Measurements from ENCODE around the gene TFDP1. TPM values are rescaled to one million over a fixed set of nuclear protein-coding genes. Genes with fewer than 3 reads are reported as not detected.

The TFDP1 gene
- polyA plus RNA-seq, 1 donor, result 55.5 TPM

DNA sequence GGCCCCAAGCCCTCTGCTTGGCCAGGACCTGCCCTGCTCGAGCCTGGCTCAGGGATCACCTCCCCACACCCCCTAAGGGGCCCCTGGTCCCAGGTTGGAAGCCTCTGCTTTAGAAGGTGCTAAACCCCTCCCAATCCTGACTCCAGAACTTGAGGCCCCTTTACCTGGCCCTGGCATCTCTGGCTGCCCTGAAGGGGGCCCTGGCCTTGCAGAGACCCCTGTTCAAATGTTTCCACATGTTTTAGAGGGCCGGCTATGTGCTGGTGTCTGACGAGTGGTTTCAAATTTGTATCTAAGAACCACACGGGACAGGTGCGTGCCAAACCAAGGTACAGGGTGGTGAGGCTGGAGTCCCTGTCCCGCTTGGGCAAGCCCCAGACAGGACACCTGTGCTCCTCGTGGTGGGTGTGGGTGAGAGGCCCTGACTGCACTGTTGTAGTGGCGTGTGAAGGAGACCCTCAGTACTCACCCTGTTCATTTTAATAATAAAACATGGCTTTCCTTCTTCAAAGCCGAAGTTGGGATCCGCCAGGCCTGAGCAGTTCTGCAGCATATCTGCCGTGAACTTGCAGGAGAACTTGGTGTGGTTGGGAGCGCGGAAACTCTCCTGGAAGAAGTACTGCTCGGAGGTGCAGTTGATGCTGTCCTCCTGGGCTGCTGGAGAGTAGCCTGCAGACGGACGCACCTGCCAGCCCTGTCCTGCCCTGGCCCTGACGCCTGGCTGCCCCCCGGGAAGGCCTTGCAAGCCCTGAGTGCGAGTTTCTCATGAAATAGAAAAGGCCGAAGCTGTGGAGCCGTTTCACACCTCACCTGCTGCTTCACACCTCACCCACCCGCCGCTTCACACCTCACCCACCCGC, 68.1 kb downstream of the TFDP1 start:
- DNase-seq, result no peak

- DNase-seq, result no peak
Observed at GRCh38 chr13:113653264-113654174, 69.0 kb downstream of the TFDP1 start.

GRCh38 chr13:113654175-113654560, 69.6 kb downstream of the TFDP1 start:
- DNase-seq, result no peak

GRCh38 chr13:113654591-113655345, 70.2 kb downstream of the TFDP1 start:
- no peak for DNase-seq

DNA sequence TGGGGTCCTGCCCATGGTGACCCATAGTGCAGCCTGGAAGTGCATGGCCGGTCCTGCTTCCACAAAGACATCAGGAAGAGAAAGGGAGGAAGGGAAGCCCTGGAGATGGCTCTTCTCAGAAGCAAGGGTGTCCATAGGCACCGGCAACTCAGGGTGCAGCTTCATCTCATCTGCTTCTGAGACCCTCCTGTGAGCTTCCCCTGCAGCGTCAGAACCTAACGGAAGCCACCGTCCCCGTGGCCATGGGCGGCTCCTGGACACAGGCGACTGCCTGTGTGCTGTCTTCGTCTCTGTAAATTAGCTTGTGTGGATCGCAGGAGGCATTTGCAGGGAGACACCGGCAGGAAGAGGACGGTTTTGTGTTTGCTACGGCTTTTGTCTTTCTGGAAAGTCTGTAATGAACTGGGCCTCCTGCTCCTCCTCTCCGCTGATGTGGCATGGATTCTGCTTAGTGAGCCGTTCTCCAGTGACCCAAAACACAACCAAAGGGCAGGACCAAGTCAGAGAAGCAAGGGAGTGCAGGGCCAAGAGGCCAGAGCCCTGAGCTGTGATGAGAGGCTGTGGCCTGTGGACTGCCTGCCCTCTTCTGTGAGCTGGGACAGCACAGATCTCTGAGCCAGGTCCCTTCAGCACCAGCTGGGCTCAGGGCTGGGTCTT, 70.9 kb downstream of the TFDP1 start:
- no peak for DNase-seq

DNA sequence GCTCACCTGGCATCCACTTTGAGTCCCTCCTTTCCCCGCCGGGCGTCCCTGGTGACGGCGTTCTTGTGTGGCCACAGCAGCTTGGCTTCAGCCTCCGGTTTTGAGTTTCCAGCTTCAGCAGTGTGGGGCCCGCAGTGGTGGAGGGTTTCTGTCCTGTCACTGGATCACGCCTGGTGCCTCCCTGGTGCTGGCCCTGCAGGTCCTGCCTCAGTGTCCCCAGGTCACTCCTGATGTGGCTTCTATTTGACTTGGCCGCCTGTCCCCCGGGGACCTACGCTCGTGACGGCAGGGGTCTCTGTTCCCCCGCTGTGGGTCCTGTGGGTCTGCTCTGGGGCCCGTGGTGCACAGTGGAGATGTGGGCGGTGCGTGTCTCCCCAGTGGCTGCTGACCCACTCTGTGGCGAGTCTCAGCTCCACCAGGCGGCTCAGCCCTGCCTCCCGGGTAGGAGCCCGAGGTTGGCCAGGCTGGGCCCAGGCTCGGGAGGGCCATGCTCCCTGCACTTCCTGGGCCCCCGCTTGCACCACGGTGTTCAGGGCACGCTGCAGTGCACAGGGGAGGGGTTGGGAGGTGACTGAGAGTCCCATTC, 71.5 kb downstream of the TFDP1 start:
- DNase-seq, result no peak

DNA sequence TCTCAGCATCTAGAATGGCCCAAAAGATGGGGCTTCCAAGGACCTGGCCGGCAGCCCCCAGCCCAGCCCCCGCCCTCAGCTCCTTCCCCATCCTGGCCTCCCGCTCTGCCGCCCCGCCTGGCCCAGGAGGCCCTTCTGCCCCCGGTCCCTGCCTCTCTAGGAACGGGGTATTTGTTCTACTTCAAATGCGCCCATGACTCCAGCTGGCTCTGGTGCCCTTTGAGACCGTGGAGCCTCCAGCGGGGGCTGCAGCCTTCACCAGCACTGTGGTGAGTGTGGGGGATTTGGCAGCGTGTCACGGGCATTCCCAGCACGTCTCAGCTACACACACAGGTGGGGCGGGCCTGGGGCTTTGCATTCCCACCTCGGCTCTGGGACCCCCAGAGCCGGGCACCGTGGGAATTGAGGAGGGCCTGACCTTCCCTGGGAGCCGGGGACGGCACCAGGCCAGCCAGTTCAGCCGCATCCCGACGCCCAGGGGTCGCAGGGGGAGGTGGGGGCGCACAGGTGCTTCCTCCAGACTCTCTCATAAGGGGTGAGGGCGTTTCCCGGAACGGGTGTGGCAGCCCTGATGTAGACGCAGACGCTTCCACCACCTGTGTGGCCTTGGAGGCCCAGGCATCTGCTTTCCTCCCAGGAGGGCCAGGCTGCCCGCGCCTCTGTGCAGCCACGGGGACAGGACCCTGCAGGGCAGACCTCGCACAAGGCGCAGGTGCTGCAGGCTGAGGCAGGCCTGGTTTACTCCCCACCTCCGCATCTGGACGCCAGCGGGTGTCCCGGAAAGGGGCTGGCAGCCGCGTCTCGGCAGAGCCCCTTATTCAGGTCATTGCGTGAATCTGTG, 72.5 kb downstream of the TFDP1 start:
- no peak for DNase-seq

DNA sequence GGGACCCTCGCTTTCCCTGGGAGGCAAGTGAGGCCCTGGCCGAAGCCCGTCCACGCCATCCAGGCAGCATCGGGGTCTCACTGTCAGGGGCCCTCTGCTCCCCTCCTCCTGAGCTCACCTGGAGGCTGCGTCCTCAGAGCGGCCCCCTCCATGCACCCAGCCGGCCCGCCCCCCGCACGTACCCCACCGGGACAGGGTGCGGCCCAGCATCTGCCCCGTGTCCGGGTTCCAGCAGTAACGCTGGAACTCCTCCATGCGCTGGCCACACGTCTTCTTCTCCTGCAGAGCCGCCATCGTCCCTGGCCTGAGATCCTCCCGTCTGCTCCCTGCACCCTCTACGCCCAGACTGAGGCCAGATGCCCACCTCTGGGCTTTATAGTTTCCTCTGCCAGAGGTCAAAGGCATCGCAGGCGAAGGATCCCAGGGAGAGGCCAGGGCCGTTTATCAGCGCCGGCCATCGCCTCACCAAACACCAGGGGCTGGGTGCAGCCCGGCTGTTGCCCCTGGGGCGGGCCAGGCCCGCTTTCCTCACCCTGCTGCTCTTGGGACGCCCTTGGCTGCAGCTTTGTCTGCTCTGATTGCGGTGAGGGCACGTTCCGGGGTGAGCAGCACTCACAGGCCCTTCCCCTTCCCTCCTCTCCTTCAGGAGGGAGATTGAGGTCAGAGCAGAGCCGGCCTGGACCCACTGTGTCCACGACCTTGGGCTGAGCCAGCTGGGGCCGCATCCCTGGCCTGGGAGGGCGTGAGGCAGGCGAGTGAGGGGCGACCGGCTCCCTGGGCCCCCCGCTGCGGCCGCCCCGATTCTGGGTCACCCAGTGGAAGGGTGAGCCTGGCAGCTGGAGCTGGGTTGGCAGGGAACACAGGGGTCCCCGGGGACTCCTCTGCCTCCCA, 73.5 kb downstream of the TFDP1 start, which contains the start of gene ATP4B:
TSS of gene ATP4B (minus strand) at position 348 of the 891 bp plus-strand sequence. CDS start at position 294, 54 bp downstream.
- DNase-seq, result no peak

- no peak for DNase-seq
Observed at GRCh38 chr13:113658836-113659235, 74.3 kb downstream of the TFDP1 start.

DNA sequence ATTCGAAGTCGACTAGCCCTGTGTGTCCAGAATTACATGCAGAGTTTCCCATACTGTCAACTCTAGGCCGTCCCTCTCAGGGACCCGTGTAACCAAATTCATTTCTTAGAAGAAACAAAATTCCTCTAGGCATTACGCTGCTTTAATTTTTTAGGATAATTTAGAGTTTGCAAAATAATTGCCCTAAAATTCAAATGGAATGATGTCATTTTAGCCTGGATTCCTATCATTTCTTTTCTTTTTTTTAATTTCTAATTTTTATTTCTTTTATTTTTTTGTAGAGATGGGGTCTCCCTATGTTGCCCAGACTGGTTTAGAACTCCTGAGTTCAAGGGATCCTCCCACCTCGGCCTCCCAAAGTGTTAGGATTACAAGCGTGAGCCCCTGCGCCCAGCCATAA, 74.8 kb downstream of the TFDP1 start:
- no peak for DNase-seq

- DNase-seq, result no peak
Observed at GRCh38 chr13:113660066-113660465, 75.5 kb downstream of the TFDP1 start.

DNA sequence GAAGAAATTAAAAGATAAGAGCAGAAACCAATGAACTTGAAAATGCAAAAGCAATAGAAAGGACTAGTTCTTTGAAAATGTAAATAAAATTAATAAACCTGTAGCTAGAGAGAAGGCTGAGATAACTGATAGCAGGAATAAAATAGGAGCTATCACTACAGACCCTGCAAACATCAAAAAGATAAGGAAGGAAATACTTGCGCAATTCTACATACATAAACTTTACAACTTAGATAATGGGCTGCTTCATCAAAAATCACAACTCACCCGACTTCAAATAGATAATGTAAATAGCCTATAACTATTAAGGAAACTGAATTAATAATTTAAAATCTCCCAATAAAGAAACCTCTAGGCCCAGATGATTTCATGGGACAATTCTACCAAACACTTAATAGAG, 77.0 kb downstream of the TFDP1 start:
- DNase-seq, result no peak

DNA sequence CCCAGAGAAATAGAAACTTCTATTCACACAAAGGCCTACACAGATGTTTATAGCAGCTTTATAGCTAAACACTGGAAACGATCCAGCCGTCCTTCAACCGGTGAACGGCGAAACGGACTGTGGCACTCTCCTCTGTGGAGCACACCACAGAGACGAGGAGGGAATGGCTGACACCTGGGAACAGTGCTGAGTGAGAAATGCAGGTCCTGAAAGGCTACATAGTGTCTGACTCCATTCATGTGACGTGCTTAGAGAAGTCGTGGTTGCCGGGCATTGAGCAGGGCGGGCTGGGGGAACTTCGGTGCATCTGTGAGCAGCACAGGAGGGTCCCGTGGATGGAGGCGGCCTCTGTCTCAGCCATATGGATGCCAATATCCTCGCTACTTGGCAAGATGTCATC, 79.4 kb downstream of the TFDP1 start:
- no peak for DNase-seq

GRCh38 chr13:113664751-113665596, 80.4 kb downstream of the TFDP1 start:
- no peak for DNase-seq

- no peak for DNase-seq
Observed at GRCh38 chr13:113665597-113666328, 81.2 kb downstream of the TFDP1 start.

DNA sequence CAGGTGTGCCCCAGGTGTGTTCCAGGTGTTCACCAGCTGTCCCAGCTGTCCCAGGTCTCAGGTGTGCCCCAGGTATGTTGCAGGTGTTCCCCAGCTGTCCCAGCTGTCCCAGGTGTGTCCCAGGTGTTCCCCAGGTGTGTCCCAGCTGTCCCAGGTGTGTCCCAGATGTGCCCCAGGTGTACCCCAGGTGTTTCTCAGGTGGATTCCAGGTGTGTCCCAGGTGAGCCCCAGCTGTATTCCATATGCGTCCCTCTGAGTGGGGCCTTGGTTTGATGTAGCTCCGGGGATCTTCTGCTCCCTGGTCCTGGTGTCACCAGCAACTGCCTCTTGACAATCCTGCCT, 81.7 kb downstream of the TFDP1 start:
- DNase-seq, result no peak

- DNase-seq, result no peak
Observed at GRCh38 chr13:113666951-113667701, 82.6 kb downstream of the TFDP1 start, which contains the start of gene GRK1. Gene GRK1, plus strand, starts transcription at chr13:113667219. Its CDS starts 168 bp downstream, at chr13:113667387.

All from hindlimb muscle (tissue), 1 donor.